Measurements from ENCODE around the gene CAPN1. TPM values are rescaled to one million over a fixed set of nuclear protein-coding genes. Genes with fewer than 3 reads are reported as not detected.

The CAPN1 gene
- total RNA-seq, 2 experiments from 2014 or later, result 89.9 to 111 TPM

GRCh38 chr11:65156256-65156655, 25.5 kb upstream of the CAPN1 start:
- Histone ChIP-seq H3K27ac (ENCODE audit: low read depth, low read length, poor library complexity, severe bottlenecking) (no peak overlapping the region), H3K79me2 (ENCODE audit: insufficient read depth, low read depth, low read length) (no peaks in the 10 kb centered on the region), H3K9me3 (ENCODE audit: low read length) (no peaks in the 10 kb centered on the region), H4K20me1 (ENCODE audit: insufficient read depth, low read length) (no peaks in the 10 kb centered on the region), H3K36me3 (ENCODE audit: insufficient read depth, low read length) (no peaks in the 10 kb centered on the region), H3K4me2 (ENCODE audit: low read length) (no peak overlapping the region), H3K4me3 (ENCODE audit: low read depth, low read length, poor library complexity, severe bottlenecking) (no peak overlapping the region), H3K9me2 (ENCODE audit: insufficient read depth, low read length) (no peaks in the 10 kb centered on the region), H2AFZ (ENCODE audit: low read length) (no peak overlapping the region), H3K4me1 (ENCODE audit: insufficient read depth, low read length, poor library complexity, severe bottlenecking) (peaks cover 46% of the 10 kb centered on the region)
- TF ChIP-seq EZH2phosphoT487 (IDR thresholded peaks at IDR 0.05; ENCODE audit: borderline replicate concordance, low read depth, low read length) (no peak), CTCF (conservative IDR thresholded peaks at IDR 0.05; ENCODE audit: low read length) (no peak)
- DNase-seq (ENCODE audit: low spot score), result no peak
- ChIA-PET POLR2A (interaction anchor here (0.5 to 0.6 kb wide), 2 partner anchors 9 to 10 kb away, joined by 3 to 4 read pairs; no protein-coding TSS in a partner anchor), CTCF (ENCODE audit: unreplicated experiment) (no interaction called here)
- intact Hi-C loops (cut with micrococcal nuclease; ENCODE audit: unreplicated experiment), result no loop called here
- no TSS peak for BruUV-seq (replicated peaks)

- H3K9me2 ChIP-seq (ENCODE audit: insufficient read depth, low read length), result no peaks in the 10 kb centered on the region
- peaks cover 41% of the 10 kb centered on the region for H3K4me1 ChIP-seq (ENCODE audit: insufficient read depth, low read length, poor library complexity, severe bottlenecking)
- no peak overlapping the region for H2AFZ ChIP-seq (ENCODE audit: low read length)
- TF ChIP-seq CTCF (conservative IDR thresholded peaks at IDR 0.05; ENCODE audit: low read length), result no peak
- TF ChIP-seq EZH2phosphoT487 (IDR thresholded peaks at IDR 0.05; ENCODE audit: borderline replicate concordance, low read depth, low read length), result no peak
- no peaks in the 10 kb centered on the region for H4K20me1 ChIP-seq (ENCODE audit: insufficient read depth, low read length)
- no peaks in the 10 kb centered on the region for H3K9me3 ChIP-seq (ENCODE audit: low read length)
- H3K79me2 ChIP-seq (ENCODE audit: insufficient read depth, low read depth, low read length), result no peaks in the 10 kb centered on the region
- no peak overlapping the region for H3K4me2 ChIP-seq (ENCODE audit: low read length)
- no peak overlapping the region for H3K27ac ChIP-seq (ENCODE audit: low read depth, low read length, poor library complexity, severe bottlenecking)
- ChIA-PET CTCF (ENCODE audit: unreplicated experiment) (no interaction called here), POLR2A (interaction anchor here (0.6 to 1.0 kb wide), 3 partner anchors 10 to 39 kb away, joined by 3 to 5 read pairs (median 3); partner anchors contain the start of gene SYVN1)
- no TSS peak for BruUV-seq (replicated peaks)
- H3K4me3 ChIP-seq (ENCODE audit: low read depth, low read length, poor library complexity, severe bottlenecking), result no peak overlapping the region
- intact Hi-C loops (cut with micrococcal nuclease; ENCODE audit: unreplicated experiment), result no loop called here
- no peak for DNase-seq (ENCODE audit: low spot score)
- H3K36me3 ChIP-seq (ENCODE audit: insufficient read depth, low read length), result no peaks in the 10 kb centered on the region
Measured at GRCh38 chr11:65156926-65157325, 24.8 kb upstream of the CAPN1 start.

GRCh38 chr11:65157336-65157735, 24.4 kb upstream of the CAPN1 start:
- Histone ChIP-seq H3K79me2 (ENCODE audit: insufficient read depth, low read depth, low read length) (no peaks in the 10 kb centered on the region), H2AFZ (ENCODE audit: low read length) (no peak overlapping the region), H3K9me3 (ENCODE audit: low read length) (no peaks in the 10 kb centered on the region), H3K4me3 (ENCODE audit: low read depth, low read length, poor library complexity, severe bottlenecking) (no peak overlapping the region), H3K9me2 (ENCODE audit: insufficient read depth, low read length) (no peaks in the 10 kb centered on the region), H3K36me3 (ENCODE audit: insufficient read depth, low read length) (no peaks in the 10 kb centered on the region), H3K4me1 (ENCODE audit: insufficient read depth, low read length, poor library complexity, severe bottlenecking) (peaks cover 37% of the 10 kb centered on the region), H3K4me2 (ENCODE audit: low read length) (no peak overlapping the region), H3K27ac (ENCODE audit: low read depth, low read length, poor library complexity, severe bottlenecking) (no peak overlapping the region), H4K20me1 (ENCODE audit: insufficient read depth, low read length) (no peaks in the 10 kb centered on the region)
- TF ChIP-seq EZH2phosphoT487 (IDR thresholded peaks at IDR 0.05; ENCODE audit: borderline replicate concordance, low read depth, low read length) (no peak), CTCF (conservative IDR thresholded peaks at IDR 0.05; ENCODE audit: low read length) (no peak)
- no TSS peak for BruUV-seq (replicated peaks)
- CTCF ChIA-PET (ENCODE audit: unreplicated experiment), result no interaction called here
- no peak for DNase-seq (ENCODE audit: low spot score)
- POLR2A ChIA-PET, result interaction anchor here (0.7 to 1.0 kb wide), 2 partner anchors 23 to 40 kb away, joined by 3 to 5 read pairs; partner anchors contain the start of gene SYVN1
- intact Hi-C loops (cut with micrococcal nuclease; ENCODE audit: unreplicated experiment), result no loop called here
